ENCODE data around the gene LHFPL3. TPM values are rescaled to one million over a fixed set of nuclear protein-coding genes. Genes with fewer than 3 reads are reported as not detected.

The LHFPL3 gene
- total and polyA plus RNA-seq, 2 donors (not counting 1 experiment from before 2014, with no cell fraction given), result not detected

DNA sequence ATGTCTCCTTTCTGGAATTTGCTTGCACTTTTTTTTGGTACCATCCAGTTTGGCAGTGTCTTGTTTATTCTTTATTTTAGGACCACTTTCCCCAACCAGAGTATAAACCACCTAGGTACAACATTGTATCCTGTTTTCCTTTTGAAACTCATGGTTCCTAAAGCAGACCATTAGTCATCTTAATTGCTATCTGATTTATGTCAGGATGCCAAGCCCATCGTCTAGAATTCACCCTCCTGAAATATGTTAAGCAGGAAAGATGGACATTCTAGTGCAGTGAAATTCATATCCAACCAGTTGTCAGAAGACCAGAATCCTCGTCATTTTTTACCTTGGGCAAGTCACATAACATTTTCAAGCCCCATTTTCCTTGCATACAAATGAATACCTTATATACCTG lies 462.0 kb downstream of the LHFPL3 start:
- Histone ChIP-seq H3K4me1 (ENCODE audit: control insufficient read depth in 2 of 2, insufficient read depth in 2 of 2, low read length in 2 of 2) (no peaks in the 10 kb centered on the region), H3K9me3 (ENCODE audit: control extremely low read depth in 1 of 3, control insufficient read depth in 2 of 3, insufficient read depth in 1 of 3, low read length in 2 of 3) (no peaks in the 10 kb centered on the region), H3K9ac (ENCODE audit: low read length) (no peak overlapping the region), H3K79me2 (ENCODE audit: control insufficient read depth, insufficient read depth, low read length) (no peaks in the 10 kb centered on the region), H2AFZ (ENCODE audit: insufficient read depth, low read depth, low read length, poor library complexity, severe bottlenecking) (no peak overlapping the region), H3K27me3 (replicated peaks in 1 of 4; ENCODE audit: control extremely low read depth in 1 of 4, control insufficient read depth in 3 of 4, insufficient read depth in 4 of 4, low read length in 3 of 4) (peaks cover 0 to 7% (median 0%) of the 10 kb centered on the region in 4 experiments), H3K27ac (ENCODE audit: low read length in 2 of 2) (no peak overlapping the region), H3K36me3 (replicated peaks in 1 of 2; ENCODE audit: control extremely low read depth in 1 of 2, control insufficient read depth in 1 of 2, extremely low read depth in 1 of 2, insufficient read depth in 2 of 2, low read length in 1 of 2) (no peaks in the 10 kb centered on the region), H4K20me1 (ENCODE audit: control insufficient read depth, insufficient read depth, low read length, poor library complexity, severe bottlenecking) (no peaks in the 10 kb centered on the region), H3K4me2 (replicated peaks; ENCODE audit: low read depth, low read length, poor library complexity, severe bottlenecking) (no peak overlapping the region), H3K4me3 (ENCODE audit: control extremely low read depth in 1 of 5, extremely low read depth in 1 of 5, insufficient read depth in 1 of 5, low read depth in 2 of 5, low read length in 4 of 5) (no peak overlapping the region)
- Mint-ChIP-seq H3K4me1 (no peaks in the 10 kb centered on the region), H3K4me3 (no peak overlapping the region), H3K27ac (no peak overlapping the region), H3K9me3 (ENCODE audit: insufficient read depth) (no peaks in the 10 kb centered on the region), H3K27me3 (peaks cover 32% of the 10 kb centered on the region)
- no peak for ATAC-seq (ENCODE audit: low read depth)
- CTCF ChIA-PET, result no interaction called here
- POLR2A ChIA-PET, result no interaction called here
- TF ChIP-seq EZH2 (IDR thresholded peaks at IDR 0.05; ENCODE audit: borderline replicate concordance, insufficient read depth, low read depth, low read length, poor library complexity, severe bottlenecking), result no peak
- TF ChIP-seq, protein P1, sequence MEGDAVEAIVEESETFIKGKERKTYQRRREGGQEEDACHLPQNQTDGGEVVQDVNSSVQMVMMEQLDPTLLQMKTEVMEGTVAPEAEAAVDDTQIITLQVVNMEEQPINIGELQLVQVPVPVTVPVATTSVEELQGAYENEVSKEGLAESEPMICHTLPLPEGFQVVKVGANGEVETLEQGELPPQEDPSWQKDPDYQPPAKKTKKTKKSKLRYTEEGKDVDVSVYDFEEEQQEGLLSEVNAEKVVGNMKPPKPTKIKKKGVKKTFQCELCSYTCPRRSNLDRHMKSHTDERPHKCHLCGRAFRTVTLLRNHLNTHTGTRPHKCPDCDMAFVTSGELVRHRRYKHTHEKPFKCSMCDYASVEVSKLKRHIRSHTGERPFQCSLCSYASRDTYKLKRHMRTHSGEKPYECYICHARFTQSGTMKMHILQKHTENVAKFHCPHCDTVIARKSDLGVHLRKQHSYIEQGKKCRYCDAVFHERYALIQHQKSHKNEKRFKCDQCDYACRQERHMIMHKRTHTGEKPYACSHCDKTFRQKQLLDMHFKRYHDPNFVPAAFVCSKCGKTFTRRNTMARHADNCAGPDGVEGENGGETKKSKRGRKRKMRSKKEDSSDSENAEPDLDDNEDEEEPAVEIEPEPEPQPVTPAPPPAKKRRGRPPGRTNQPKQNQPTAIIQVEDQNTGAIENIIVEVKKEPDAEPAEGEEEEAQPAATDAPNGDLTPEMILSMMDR (IDR thresholded peaks at IDR 0.05), result no peak
- no CpG with 5 or more reads among the region's 2 CpGs for WGBS (ENCODE audit: insufficient coverage)
- intact Hi-C loops (cut with micrococcal nuclease), result no loop called here
- no peak for DNase-seq

DNA sequence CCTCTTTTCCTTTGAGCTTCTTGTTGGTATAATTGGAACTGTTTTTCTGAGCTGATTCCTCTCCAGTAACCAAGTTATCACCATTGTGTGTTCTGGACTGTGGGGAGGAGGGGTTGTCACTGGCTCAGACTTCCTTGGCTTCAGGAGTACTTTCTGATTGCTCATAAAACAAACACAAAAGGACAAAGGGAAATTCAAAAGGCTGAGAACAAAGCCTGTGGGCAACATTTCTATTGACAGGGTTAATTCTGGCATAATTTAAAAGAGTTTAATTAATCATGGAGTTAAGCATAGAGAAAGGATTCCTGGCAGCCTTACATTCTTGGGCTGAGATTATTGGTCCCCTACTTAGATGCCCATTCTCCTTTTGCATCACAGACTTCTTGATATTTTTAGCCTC lies 462.7 kb downstream of the LHFPL3 start:
- no peaks in the 10 kb centered on the region for H3K36me3 ChIP-seq (replicated peaks in 1 of 2; ENCODE audit: control extremely low read depth in 1 of 2, control insufficient read depth in 1 of 2, extremely low read depth in 1 of 2, insufficient read depth in 2 of 2, low read length in 1 of 2)
- H3K9ac ChIP-seq (ENCODE audit: low read length), result no peak overlapping the region
- no peak for DNase-seq
- ChIA-PET CTCF (no interaction called here), POLR2A (no interaction called here)
- no peak overlapping the region for H2AFZ ChIP-seq (ENCODE audit: insufficient read depth, low read depth, low read length, poor library complexity, severe bottlenecking)
- no peak overlapping the region for H3K27ac ChIP-seq (ENCODE audit: low read length in 2 of 2)
- no peak overlapping the region for H3K4me2 ChIP-seq (replicated peaks; ENCODE audit: low read depth, low read length, poor library complexity, severe bottlenecking)
- no peaks in the 10 kb centered on the region for H3K9me3 ChIP-seq (ENCODE audit: control extremely low read depth in 1 of 3, control insufficient read depth in 2 of 3, insufficient read depth in 1 of 3, low read length in 2 of 3)
- no peaks in the 10 kb centered on the region for H3K4me1 ChIP-seq (ENCODE audit: control insufficient read depth in 2 of 2, insufficient read depth in 2 of 2, low read length in 2 of 2)
- H3K27me3 ChIP-seq (replicated peaks in 1 of 4; ENCODE audit: control extremely low read depth in 1 of 4, control insufficient read depth in 3 of 4, insufficient read depth in 4 of 4, low read length in 3 of 4), result peaks cover 0 to 7% (median 0%) of the 10 kb centered on the region in 4 experiments
- no peaks in the 10 kb centered on the region for H4K20me1 ChIP-seq (ENCODE audit: control insufficient read depth, insufficient read depth, low read length, poor library complexity, severe bottlenecking)
- intact Hi-C loops (cut with micrococcal nuclease), result no loop called here
- TF ChIP-seq EZH2 (IDR thresholded peaks at IDR 0.05; ENCODE audit: borderline replicate concordance, insufficient read depth, low read depth, low read length, poor library complexity, severe bottlenecking), result no peak
- TF ChIP-seq, protein P1 (IDR thresholded peaks at IDR 0.05), result no peak
- Mint-ChIP-seq H3K27ac (no peak overlapping the region), H3K4me1 (no peaks in the 10 kb centered on the region), H3K4me3 (no peak overlapping the region), H3K9me3 (ENCODE audit: insufficient read depth) (no peaks in the 10 kb centered on the region), H3K27me3 (peaks cover 29% of the 10 kb centered on the region)
- no peak for ATAC-seq (ENCODE audit: low read depth)
- no peak overlapping the region for H3K4me3 ChIP-seq (ENCODE audit: control extremely low read depth in 1 of 5, extremely low read depth in 1 of 5, insufficient read depth in 1 of 5, low read depth in 2 of 5, low read length in 4 of 5)
- no peaks in the 10 kb centered on the region for H3K79me2 ChIP-seq (ENCODE audit: control insufficient read depth, insufficient read depth, low read length)

Measured in B cell (primary cell).